Astrocyte (in vitro differentiated cells and primary cell): ENCODE results near the gene DRICH1. TPM values are rescaled to one million over a fixed set of nuclear protein-coding genes. Genes with fewer than 3 reads are reported as not detected.
A peak's percentile ranks its signal among the peaks of the same experiment; 100 is the strongest.

Experiments used
- DNase-seq: peaks from one replicate; pipeline ENCODE4 v3.0.0-alpha.2; 2010; ENCODE audit warnings: low read depth
- FAIRE-seq: peaks from 2 replicates; lab custom pipeline; 2011; peaks lifted over from hg19 to GRCh38; lab: Jason Lieb, UNC
- H2AFZ ChIP-seq: 2 replicates; pipeline ENCODE4 v1.6.0; 2012; ENCODE audit warnings: low read depth, low read length, inconsistent platforms
- H3K27ac ChIP-seq: 2 replicates; pipeline ENCODE4 v1.5.1; 2011; ENCODE audit warnings: low read depth, low read length, inconsistent platforms
- H3K27me3 ChIP-seq: 2 replicates; pipeline ENCODE4 v1.6.0; 2011; ENCODE audit warnings: low read length, inconsistent platforms; ENCODE audit not compliant: insufficient read depth
- H3K36me3 ChIP-seq: 2 replicates; pipeline ENCODE4 v1.5.1; 2011; ENCODE audit warnings: low read length, inconsistent platforms; ENCODE audit not compliant: insufficient read depth
- H3K4me1 ChIP-seq: 2 replicates; pipeline ENCODE4 v1.5.1; 2011; ENCODE audit warnings: low read length, inconsistent platforms; ENCODE audit not compliant: insufficient read depth
- H3K4me2 ChIP-seq: 2 replicates; pipeline ENCODE4 v1.6.0; 2012; ENCODE audit warnings: low read length, inconsistent platforms
- H3K4me3 ChIP-seq: 2 replicates; pipeline ENCODE4 v1.5.1; 2011; ENCODE audit warnings: low read depth, mild to moderate bottlenecking, low read length, inconsistent platforms; ENCODE audit not compliant: insufficient read depth
- H3K79me2 ChIP-seq: 2 replicates; pipeline ENCODE4 v1.6.0; 2012; ENCODE audit warnings: mild to moderate bottlenecking, low read length, inconsistent platforms; ENCODE audit not compliant: insufficient read depth
- H3K9ac ChIP-seq: 2 replicates; pipeline ENCODE4 v1.6.0; 2012; ENCODE audit warnings: mild to moderate bottlenecking, low read length, inconsistent platforms
- H3K9me3 ChIP-seq: 2 replicates; pipeline ENCODE4 v1.5.1; 2012; ENCODE audit warnings: low read depth, mild to moderate bottlenecking, low read length, inconsistent platforms; ENCODE audit not compliant: insufficient read depth
- H4K20me1 ChIP-seq: 2 replicates; pipeline ENCODE4 v1.6.0; 2012; ENCODE audit warnings: low read length, inconsistent platforms; ENCODE audit not compliant: insufficient read depth
- H3K27ac Mint-ChIP-seq: one replicate; pipeline ENCODE4 v1.8.0; 2021; ENCODE audit warnings: mild to moderate bottlenecking, mixed read lengths; ENCODE audit not compliant: unreplicated experiment
- H3K27me3 Mint-ChIP-seq: one replicate; pipeline ENCODE4 v1.8.0; 2021; ENCODE audit warnings: low read depth, mixed read lengths; ENCODE audit not compliant: unreplicated experiment
- H3K36me3 Mint-ChIP-seq: one replicate; pipeline ENCODE4 v1.8.0; 2021; ENCODE audit warnings: low read depth, mixed read lengths; ENCODE audit not compliant: unreplicated experiment
- H3K4me1 Mint-ChIP-seq: one replicate; pipeline ENCODE4 v1.8.0; 2021; ENCODE audit warnings: low read depth, mixed read lengths; ENCODE audit not compliant: unreplicated experiment
- H3K4me3 Mint-ChIP-seq: one replicate; pipeline ENCODE4 v1.8.0; 2021; ENCODE audit warnings: mild to moderate bottlenecking, moderate library complexity, mixed read lengths; ENCODE audit not compliant: unreplicated experiment
- H3K9me3 Mint-ChIP-seq: one replicate; pipeline ENCODE4 v1.8.0; 2021; ENCODE audit warnings: mild to moderate bottlenecking, mixed read lengths; ENCODE audit not compliant: unreplicated experiment
- CTCF ChIP-seq: IDR thresholded peaks from 2 replicates; pipeline ENCODE4 v1.5.1; 2011; ENCODE audit warnings: low read depth, mild to moderate bottlenecking, inconsistent platforms, low read length, moderate library complexity; ENCODE audit not compliant: insufficient read depth
- EZH2 ChIP-seq: IDR thresholded peaks from 2 replicates; pipeline ENCODE4 v1.6.1; 2012; ENCODE audit warnings: mild to moderate bottlenecking, low read length, inconsistent platforms; ENCODE audit not compliant: insufficient read depth
- total RNA-seq: library from RNA; stranded (reverse); gene quantifications from 2 replicates; pipeline ENCODE4 v1.2.1, GENCODE V29; 2021

The DRICH1 gene
- total RNA-seq, 1 donor from 2014 or later, result not detected

GRCh38 chr22:23621082-23621780, 10.9 kb downstream of the DRICH1 start:
- Mint-ChIP-seq H3K4me1 (peaks cover 5% of the 10 kb centered on the region), H3K9me3 (no peaks in the 10 kb centered on the region), H3K4me3 (no peak overlapping the region), H3K27me3 (peaks cover 51% of the 10 kb centered on the region), H3K36me3 (no peaks in the 10 kb centered on the region), H3K27ac (no peak overlapping the region)
- FAIRE-seq, result no peak
- Histone ChIP-seq H2AFZ (no peak overlapping the region), H3K36me3 (no peaks in the 10 kb centered on the region), H4K20me1 (no peaks in the 10 kb centered on the region), H3K4me3 (no peak overlapping the region), H3K4me1 (no peaks in the 10 kb centered on the region), H3K79me2 (no peaks in the 10 kb centered on the region), H3K9ac (no peak overlapping the region), H3K9me3 (no peaks in the 10 kb centered on the region), H3K27ac (no peak overlapping the region), H3K27me3 (no peaks in the 10 kb centered on the region), H3K4me2 (no peak overlapping the region)
- DNase-seq, result no peak
- TF ChIP-seq CTCF (no peak), EZH2 (no peak)

- DNase-seq (peak; percentile 14), FAIRE-seq (no peak)
- H3K9me3 Mint-ChIP-seq, result no peaks in the 10 kb centered on the region
- H3K9ac ChIP-seq, result no peak overlapping the region
- peaks cover 3% of the 10 kb centered on the region for H3K27me3 ChIP-seq
- H3K27ac Mint-ChIP-seq, result no peak overlapping the region
- H3K79me2 ChIP-seq, result no peaks in the 10 kb centered on the region
- H3K4me1 ChIP-seq, result no peaks in the 10 kb centered on the region
- no peak overlapping the region for H3K27ac ChIP-seq
- no peak for TF ChIP-seq CTCF
- no peak for TF ChIP-seq EZH2
- H3K36me3 ChIP-seq, result no peaks in the 10 kb centered on the region
- peak overlapping the region; percentile 28 for H2AFZ ChIP-seq
- peaks cover 1% of the 10 kb centered on the region for H3K36me3 Mint-ChIP-seq
- no peaks in the 10 kb centered on the region for H4K20me1 ChIP-seq
- peaks cover 2% of the 10 kb centered on the region for H3K4me1 Mint-ChIP-seq
- no peak overlapping the region for H3K4me3 Mint-ChIP-seq
- no peak overlapping the region for H3K4me2 ChIP-seq
- no peak overlapping the region for H3K4me3 ChIP-seq
- H3K27me3 Mint-ChIP-seq, result peaks cover 26% of the 10 kb centered on the region
- no peaks in the 10 kb centered on the region for H3K9me3 ChIP-seq
Measured at GRCh38 chr22:23613193-23613972, 18.7 kb downstream of the DRICH1 start.
